ENCODE measurements around the gene NFS1.
"Not testable (repeated sequence)": the region's sequence is repeated elsewhere in the genome, so short reads cannot be mapped to it uniquely, and the experiment has no call there.

Gene NFS1

DNA sequence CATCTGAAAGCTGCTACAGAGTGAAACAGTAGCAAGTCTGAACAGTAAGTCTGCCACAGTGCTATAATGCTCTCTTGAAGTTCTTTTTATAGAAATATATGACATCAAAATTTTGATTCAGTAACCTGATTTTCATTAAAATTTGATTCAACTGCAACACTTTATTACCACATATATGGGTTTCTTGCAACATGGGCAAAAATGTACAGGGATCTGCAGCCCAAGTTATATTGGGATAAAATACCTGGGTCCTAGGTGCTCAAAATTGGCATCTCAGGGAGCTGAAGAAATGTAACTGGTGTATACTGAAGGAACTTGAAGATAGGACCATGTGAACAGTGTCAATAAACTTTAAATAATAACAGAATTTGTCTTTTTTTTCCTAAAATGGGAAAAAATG is 10.9 kb upstream of the NFS1 start:
- no peak for DNase-seq (ENCODE audit: low read depth in 1 of 2, low spot score in 1 of 2)

DNA sequence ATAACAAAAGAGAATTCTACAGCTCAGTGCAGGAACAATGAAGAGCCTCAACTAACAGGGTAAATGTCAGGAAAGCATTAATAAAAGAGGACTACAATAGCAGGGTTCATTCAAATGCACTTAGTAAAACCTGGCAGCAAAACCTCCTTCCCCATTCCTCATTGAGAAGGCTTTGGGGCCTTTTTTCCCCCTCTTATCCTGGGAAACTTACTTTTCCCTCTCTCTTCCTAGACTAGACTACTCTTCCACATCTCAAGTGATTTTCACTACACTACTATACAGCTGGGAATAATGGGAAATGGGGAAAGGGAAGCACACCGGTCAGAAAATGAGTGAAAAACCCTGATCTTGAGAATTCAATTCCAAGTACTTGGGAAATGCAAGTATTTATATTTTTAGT is 10.1 kb upstream of the NFS1 start:
- no peak for DNase-seq (ENCODE audit: low read depth in 1 of 2, low spot score in 1 of 2)

DNA sequence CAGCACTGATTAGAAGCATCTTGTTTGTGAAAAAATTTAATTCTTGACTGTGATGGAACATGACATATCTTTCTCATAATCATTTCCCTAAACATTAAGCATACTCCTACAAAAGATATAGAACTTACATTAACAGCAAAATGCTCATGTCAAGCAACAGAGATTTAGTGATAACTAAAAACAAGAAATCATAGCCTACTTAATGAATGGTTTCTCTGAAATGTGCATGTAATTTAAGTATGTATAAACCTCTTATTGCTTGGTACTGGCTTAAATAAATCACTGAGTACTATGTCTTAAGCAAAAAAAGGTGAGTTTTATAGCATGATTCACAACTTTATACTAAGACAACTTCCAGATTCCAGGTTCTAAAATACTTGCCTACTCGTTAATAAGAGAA is 9.3 kb upstream of the NFS1 start:
- no peak for DNase-seq (ENCODE audit: low read depth in 1 of 2, low spot score in 1 of 2)

DNA sequence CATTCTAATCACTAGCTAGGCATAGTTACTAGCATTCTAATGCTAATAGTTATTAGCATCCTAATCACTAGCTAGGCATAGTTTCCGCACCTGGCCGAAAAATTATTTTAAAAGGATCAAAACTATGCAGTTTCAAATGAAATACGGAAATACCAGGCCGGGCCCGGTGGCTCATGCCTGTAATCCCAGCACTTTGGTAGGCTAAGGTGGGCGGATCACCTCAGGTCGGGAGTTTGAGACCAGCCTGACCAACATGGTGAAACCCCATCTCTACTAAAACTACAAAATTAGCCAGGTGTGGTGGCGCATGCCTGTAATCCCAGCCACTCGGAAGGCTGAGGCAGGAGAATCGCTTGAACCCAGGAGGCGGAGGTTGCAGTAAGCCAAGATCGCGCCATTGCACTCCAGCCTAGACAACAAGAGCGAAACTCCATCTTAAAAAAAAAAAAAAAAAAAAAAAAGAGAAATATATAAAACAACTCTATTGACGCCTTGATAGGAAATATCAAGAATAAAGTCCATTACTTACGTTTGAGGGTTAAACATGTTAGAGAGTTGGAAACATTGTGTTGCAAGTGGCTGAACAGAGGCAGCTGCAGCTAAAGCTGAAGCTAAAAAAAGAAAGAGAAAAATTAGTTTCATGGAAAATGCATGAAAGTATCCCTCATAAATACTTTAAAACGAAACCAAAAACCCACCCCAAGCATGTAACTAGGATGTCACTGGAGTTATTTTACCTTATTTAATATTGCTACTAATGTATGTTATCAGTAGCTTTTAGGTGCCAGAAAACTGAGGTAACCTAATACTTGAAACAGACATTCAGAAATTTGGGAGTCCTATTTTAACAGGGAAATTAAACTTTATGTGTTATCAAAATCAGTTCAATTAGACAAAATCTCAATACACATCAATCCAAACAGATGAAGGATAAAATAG is 7.7 kb upstream of the NFS1 start:
- not testable (repeated sequence) for DNase-seq (ENCODE audit: low read depth in 1 of 2, low spot score in 1 of 2)

DNA sequence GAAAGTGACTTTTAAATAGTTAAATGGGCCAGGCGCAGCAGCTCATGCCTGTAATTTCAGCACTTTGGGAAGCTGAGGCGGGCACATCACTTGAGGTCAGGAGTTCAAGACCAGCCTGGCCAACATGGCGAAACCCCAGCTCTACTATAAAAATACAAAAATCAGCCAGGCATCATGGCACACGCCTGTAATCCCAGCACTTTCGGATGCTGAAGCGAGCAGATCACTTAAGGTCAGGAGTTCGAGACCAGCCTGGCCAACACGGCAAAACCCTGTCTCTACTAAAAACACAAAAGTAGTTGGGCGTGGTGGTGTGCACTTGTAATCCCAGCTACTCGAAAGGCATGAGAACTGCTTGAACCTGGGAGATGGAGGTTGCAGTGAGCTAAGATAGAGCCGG is 6.7 kb upstream of the NFS1 start:
- DNase-seq (ENCODE audit: low read depth in 1 of 2, low spot score in 1 of 2): not testable (repeated sequence)

DNA sequence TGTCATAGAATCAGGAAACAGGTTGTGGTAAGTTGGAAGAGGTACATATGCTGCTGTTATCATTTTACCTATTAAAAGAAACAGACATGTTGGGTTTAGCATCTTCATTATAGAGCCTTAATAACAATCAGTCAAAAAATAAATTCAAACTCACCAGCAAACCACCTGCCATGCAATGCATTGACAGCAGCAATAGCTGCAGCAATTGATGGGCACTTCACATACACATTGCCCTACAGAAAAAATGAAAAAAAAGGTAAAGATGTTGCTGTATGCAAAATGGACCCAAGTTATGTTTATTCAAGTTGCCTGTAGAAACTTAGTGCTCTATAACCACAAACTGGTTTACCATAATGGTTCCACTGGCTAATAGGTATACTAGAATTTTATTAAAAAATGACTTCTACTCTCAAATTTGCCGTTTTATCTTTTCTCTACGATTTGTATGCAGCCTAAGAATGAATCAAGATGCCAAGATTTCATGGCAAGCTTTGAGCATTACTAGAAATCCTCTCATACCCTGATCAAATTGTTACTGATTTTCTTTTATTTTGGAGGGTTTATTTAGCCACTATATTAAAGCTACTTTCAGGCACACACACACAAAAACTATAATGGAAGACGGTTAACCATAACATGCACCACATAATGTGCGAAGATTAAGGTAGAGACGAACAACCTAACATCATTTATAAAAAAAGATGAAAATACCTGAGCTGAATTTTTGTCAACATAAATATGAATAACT is 5.5 kb upstream of the NFS1 start:
- DNase-seq (ENCODE audit: low read depth in 1 of 2, low spot score in 1 of 2): no peak

DNA sequence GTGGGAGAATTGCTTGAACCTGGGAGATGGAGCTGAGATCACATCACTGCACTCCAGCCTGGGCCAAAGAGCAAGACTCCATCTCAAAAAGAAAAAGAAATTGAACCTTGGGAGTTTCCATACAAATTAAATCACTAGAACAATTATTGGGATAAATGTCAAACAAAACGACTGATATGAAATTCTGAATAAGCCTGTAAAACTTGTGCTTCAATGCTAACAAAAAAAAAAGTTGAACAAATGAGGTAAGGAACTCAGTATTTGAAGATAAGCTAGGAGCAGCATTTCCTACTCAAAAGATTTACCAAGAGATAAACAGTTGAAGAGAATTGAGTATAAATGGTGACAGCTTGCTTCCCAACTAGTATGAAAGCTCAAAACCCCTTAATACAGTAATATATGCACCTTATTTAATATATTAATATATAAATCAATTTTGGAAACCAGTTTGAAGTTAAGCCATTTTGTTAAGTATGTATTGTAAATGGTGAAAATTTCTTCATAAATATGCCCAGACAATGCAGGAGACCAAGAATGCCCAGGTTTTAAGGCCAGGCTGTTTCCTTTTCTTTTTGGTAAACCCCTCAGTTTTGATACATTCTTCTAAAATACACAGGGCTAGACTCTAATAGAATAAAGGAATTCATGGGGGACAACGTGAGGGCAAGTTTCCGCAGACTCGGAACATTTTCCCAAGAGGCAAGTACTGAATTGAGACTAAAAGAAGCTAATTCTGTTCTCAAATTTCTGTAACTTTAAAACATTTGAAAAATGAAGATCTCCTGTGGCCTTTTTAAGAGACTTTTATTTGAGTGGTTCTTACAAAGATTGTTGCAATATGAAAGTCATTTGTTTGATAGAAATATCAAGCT is 3.9 kb upstream of the NFS1 start:
- DNase-seq (ENCODE audit: low read depth in 1 of 2, low spot score in 1 of 2): no peak

DNA sequence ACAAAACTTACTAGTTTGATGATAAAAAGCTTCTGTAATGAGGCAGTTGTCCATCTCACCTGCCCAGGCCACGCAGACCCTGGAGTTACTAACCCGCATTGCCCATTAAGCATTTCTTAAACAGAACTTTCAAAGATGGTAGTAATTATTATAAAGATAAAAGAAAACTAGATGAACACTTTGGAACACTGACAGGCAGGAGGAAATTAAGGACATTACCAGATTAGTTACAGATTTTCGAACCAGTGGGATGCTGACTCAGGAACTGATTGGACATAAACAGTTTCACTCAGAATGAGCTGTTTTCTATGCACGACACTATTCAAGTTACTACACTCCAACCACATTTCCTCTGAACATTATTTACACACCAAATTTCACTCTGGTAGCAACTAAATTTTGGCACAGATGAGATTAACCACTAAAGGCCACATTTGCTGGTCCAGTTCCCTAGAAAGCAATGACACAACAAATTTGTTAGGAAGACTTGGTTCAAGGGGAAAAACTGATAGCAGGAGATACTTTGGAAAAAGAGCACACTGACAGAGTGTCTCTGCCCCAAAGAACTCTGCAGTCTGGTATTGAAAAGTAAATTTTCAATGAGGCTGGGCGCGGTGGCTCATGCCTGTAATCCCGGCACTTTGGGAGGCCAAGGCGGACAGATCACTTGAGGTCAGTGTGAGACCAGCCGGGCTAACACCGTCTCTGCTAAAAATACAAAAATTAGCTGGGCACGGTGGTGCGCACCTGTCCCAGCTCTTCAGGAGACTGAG is 3.1 kb upstream of the NFS1 start:
- no peak for DNase-seq (ENCODE audit: low read depth in 1 of 2, low spot score in 1 of 2)

DNA sequence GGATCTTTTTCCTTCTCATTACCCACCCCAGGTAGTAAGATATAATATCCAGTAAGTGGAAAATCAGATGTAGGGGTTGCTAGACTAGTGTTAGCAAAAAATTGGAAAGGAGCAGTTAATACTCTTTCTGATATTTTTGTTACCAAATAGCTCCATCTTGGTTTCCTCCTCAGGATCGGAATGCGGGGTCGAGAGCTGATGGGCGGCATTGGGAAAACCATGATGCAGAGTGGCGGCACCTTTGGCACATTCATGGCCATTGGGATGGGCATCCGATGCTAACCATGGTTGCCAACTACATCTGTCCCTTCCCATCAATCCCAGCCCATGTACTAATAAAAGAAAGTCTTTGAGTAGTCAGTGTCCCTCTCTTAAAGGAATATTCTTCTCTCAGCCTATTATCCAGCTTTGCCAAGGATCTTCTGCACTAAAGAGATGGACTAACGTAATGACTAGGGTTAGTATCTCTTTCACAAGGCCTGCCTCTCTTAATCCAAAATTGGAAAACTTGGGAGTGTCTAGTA is 1.5 kb upstream of the NFS1 start:
- DNase-seq (ENCODE audit: low read depth in 1 of 2, low spot score in 1 of 2): no peak

DNA sequence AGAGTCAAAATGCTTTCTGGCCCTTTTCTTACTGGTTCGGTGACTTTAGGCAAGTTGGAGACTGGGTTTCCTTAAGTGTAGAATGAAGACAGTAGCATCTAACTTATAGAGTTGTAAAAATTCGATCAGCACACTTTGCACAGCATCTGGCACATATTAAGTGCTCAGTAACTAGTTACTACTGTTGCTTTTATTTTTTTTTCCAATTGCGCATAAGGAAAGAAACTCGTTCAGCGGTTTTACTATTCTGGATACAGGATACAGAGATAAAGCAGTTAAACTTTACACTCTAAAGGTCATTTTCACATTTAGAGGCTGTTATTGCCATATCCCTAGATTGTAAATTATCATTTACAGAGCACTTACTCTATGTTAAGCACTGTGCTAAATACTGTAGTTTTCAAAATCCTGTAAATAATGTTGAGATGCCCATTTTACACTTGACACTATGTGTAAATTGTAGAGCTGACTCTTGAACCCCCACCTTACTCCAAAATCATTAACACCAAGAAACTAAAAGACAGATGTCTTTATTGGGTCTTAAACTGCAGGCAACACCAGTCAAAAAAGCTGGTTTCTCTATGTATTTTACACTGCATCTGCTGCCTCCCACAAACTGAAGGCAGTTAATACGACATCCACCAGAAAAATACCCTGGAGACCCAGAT is 939 bp upstream of the NFS1 start:
- DNase-seq (ENCODE audit: low read depth in 1 of 2, low spot score in 1 of 2): no peak

DNA sequence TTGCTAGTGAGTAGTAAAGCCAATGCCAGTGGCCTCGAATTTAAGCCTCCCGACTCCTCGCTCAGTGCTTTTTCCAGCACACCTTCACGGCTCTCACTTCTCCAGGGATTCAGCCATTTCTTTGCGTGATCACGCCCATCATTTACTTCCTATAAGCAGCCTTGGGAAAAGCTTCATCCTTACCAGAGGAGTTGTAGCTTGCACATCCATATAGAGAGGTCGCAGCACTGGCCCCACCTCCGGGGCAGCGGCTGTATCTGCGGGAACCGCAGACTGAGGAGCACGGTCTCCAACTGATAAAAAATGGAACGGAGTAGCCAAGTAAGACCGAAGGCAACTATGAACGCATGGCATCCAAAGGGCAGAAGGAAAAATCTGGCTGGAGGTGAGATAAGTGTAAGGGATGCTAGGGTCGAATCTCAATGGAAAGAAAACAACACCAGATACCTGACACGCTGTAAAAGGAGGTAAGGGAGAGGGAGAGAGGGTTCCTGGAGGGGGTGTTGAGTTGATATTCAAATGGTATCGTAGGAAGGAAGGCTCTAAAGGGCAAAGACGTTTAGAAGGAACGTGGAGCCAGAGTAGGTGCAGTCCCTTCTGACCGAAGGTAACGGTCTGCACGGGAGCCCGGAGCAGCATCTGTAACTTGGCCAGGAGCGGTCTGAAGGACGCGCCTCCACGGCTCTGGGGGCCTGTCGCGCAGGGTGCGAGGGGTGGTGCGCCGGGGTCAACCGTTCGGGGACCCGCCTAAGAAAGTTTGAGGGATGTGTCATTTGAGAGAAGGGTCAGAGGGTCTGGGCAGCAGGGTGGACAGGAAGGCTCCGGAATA is 640 bp downstream of the NFS1 start:
- DNase-seq (ENCODE audit: low read depth in 1 of 2, low spot score in 1 of 2): no peak

DNA sequence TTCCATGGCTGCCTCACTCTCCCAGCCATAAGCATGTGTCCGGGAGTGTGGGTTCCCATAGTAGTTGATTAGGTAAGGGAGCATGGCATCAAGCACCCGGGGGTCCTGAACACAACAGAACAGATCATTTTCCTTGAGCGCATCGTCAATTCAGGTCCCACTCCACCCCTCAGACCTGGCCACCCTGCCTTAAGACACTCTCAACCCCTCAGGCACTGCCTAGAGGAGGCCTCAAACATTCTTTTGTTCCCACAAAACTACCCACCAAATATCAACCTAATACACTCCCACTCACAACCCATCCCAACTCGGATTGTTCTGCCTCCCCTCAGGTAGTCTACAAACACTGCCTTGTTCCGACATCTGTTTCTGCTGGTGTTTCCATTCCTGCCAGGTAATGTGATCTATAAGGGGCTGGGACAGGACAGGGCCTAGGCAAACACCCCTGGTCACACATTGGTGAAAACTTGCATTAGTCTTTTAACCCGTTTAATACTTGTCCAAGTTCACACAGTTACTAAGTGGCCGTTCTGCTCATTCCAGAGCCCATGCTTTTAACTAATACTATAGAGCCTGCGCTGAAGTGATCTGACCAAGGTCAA is 1.4 kb downstream of the NFS1 start:
- no peak for DNase-seq (ENCODE audit: low read depth in 1 of 2, low spot score in 1 of 2)

DNA sequence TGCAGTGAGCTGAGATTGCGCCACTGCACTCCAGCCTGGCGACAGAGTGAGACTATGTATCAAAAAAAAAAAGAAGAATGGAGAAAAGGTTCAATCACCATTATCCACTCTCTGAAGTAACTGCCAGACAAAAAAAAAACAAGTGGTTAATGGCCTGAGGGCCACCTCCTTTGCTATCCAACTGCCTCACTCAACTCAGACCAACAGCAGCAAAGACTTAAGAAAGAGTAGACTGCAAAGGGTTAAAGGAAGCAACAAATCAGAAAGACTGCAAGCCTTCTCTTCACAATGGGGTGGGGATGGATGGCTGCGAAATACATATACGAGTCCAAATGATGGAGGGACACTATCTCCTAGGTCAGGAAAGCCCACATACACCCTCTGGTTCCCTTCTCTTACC is 3.2 kb downstream of the NFS1 start:
- no peak for DNase-seq (ENCODE audit: low read depth in 1 of 2, low spot score in 1 of 2)

DNA sequence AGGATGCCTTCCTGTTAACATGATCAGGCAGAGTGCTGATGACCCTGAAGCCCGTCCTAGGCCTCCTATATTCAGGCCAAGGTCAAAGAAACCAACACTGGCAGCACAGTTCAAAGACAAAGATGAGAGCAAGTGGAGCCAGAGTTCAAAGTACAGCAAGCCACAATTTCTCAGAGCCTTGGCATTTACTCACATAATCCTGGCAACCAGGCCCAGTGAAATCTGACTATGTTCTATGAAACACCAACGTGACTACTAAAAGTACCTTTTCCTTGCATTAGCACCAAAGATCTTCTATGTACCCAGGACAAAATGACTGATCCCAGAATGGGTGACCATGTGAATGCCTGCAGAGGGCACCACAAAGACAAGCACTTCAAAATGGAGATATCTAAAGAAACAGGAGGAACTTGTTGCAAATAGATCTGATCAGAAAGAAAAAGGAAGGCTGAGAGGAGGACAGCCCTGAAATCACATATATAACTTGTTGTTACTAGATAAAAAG is 3.9 kb downstream of the NFS1 start:
- no peak for DNase-seq (ENCODE audit: low read depth in 1 of 2, low spot score in 1 of 2)

DNA sequence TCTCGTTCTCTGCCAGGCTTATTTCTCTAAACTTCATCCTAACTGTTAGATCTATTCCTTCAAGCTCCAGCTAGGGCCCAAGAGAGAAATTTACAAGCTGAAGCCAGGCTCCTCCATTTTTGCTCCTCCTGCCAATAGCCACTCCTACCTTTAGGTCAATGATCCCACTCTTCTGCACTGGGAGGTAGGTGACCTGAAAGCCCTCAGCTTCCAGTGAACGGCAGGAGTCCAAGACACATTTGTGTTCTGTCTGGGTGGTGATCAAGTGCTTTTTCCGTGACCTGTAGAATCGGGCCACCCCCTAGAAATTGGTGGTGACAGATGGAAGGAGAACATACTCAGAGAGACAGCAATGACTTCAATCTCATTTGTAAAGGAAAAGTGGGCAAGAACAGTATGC is 8.9 kb downstream of the NFS1 start:
- DNase-seq (ENCODE audit: low read depth in 1 of 2, low spot score in 1 of 2): no peak

DNA sequence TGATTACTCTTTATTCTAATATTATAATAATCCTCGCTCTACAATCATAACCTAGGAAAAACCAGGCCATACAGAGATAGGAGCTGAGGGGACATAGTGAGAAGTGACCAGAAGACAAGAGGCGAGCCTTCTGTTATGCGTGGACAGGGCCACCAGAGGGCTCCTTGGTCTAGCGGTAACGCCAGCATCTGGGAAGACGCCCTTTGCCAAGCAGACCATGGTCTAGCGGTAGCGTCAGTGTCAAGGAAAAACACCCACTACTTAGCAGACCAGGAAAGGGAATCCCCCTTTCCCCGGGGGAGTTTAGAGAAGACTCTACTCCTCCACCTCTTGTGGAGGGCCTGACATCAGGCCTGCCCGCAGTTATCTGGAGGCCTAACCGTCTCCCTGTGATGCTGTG is 12.3 kb downstream of the NFS1 start:
- not testable (repeated sequence) for DNase-seq (ENCODE audit: low read depth in 1 of 2, low spot score in 1 of 2)

DNA sequence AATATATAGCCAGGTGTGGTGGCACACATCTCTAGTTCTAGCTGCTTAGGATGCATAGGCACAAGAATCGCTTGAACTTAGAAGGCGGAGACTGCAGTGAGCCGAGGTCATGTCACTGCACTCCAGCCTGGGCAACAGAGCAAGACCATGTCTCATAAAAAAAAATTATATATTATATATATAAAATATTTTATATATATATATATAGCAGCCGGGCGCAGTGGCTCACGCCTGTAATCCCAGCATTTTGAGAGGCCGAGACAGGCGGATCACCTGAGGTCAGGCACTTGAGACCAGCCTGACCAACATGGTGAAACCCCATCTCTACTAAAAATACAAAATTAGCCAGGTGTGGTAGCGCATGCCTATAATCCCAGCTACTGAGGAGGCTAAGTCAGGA is 13.8 kb downstream of the NFS1 start:
- DNase-seq (ENCODE audit: low read depth in 1 of 2, low spot score in 1 of 2): not testable (repeated sequence)

DNA sequence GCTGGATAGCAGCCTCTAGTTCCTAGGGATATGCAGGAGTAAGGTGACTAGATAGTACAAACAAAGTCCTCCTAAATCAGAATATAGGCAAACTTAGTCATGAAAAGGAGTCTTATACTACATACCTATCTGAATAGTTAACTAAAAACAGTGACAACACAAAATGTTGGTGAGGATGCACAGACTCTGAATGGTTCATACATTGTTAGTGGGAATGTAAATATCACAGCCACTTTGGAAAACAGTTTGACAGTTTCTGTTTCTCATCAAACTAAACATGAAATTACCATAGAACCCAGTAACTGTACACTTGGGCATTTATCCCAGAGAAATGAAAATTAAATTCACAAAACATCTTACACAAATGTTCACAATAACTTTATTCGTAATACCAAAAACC is 17.2 kb downstream of the NFS1 start:
- DNase-seq (ENCODE audit: low read depth in 1 of 2, low spot score in 1 of 2): no peak
